ENCODE data around the gene UBE2E2.

Gene UBE2E2

DNA sequence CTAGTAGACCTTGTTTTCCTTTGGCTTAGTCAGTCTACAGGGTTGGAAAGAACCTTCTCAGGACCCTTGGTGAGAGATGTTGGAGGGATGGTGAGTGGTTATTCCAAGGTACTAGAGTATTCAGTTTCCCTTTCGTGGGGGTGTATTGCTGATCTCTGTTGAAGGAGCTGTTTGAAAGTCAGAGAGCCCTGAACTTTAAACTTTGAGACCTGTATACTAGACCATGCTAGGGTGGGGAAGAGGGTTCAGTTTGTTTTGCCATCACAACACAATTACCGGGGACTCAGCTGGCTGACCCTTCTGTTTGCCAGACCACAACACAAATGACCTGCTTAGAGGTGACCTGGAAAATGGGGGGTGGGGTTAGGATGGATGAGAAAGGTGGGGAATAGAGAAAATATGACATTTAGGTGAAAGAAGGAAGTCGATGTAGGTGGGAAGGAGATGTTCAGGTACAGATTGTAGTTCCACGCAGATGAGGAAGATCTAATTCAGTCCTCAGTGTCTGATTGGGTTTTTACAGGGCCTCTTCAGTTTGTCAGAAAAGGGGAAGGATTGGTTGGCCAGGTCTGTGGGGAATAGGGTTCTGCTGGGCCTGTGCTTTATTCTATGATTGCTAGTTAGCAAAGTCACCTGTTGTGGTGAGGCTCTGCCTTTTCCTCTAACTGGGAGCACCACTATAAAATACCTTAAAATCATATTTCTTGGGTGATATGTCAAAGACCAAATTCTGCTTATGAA lies 6.8 kb downstream of the UBE2E2 start:
- no peaks in the 10 kb centered on the region for H3K27me3 Mint-ChIP-seq
- H3K27ac Mint-ChIP-seq: no peak overlapping the region
- peaks cover 10% of the 10 kb centered on the region for H3K36me3 Mint-ChIP-seq
- H3K4me1 Mint-ChIP-seq (ENCODE audit: low read depth): peaks cover 25% of the 10 kb centered on the region
- H3K9me3 Mint-ChIP-seq (ENCODE audit: low read depth): no peaks in the 10 kb centered on the region
- no peak overlapping the region for H3K4me3 Mint-ChIP-seq

GRCh38 chr3:23213813-23214212 lies 10.7 kb downstream of the UBE2E2 start:
- H3K4me3 Mint-ChIP-seq: no peak overlapping the region
- H3K36me3 Mint-ChIP-seq: peaks cover 10% of the 10 kb centered on the region
- no peaks in the 10 kb centered on the region for H3K9me3 Mint-ChIP-seq (ENCODE audit: low read depth)
- peaks cover 12% of the 10 kb centered on the region for H3K4me1 Mint-ChIP-seq (ENCODE audit: low read depth)
- no peak overlapping the region for H3K27ac Mint-ChIP-seq
- no peaks in the 10 kb centered on the region for H3K27me3 Mint-ChIP-seq

DNA sequence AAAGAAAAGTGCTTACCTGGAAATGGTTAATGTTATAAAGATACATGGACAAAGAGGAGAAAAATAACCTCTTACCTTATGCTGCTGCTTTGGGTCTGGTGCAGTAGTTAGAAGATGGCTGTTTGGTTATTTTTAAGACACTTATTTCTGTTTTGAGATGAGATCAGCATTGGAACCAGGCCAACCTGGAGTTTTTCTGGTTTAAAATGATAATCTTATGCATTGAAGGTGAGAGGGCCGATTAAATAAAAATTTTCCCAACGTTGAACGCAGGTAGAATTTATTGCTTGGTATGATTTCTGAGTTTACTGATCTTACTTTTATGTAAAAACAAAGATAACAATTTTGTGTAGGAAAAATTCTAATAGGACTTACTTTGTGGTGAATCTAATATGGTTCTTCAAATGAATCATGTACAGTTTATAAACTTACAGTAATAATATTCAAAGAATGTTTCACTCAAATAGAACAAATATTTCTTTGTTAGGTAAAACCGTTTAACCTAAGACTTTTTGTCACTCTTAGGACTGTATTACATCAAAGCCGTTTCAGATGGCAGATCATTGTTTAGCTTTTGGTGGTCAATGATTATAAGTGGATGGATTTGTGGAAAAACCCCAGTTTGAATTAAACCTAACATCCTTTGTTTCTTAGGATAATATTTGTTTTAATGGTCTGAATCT lies 14.9 kb downstream of the UBE2E2 start:
- Mint-ChIP-seq H3K4me1 (ENCODE audit: low read depth) (peaks cover 25% of the 10 kb centered on the region), H3K4me3 (no peak overlapping the region), H3K9me3 (ENCODE audit: low read depth) (peaks cover 10% of the 10 kb centered on the region), H3K27me3 (no peaks in the 10 kb centered on the region), H3K27ac (no peak overlapping the region), H3K36me3 (peaks cover 4% of the 10 kb centered on the region)

DNA sequence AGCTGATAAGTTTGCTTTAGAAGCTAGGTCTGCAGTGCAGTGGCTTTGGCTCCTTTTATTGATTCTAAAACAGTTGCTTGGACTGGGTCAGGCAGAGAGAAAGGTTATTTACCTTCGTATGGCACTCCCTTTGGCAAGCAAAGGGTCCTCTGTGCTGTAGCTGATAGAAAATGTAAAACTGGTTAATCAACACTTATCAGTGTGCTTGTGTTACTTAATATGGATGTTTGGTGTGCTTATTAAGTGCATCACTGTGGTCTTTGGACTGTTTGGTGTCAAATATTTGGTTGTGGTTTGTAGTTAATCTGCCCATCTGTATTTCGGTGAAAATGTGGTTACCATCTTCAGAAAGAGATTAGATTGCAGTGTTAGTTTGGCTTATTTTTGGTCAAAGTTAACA lies 16.0 kb downstream of the UBE2E2 start:
- H3K27me3 Mint-ChIP-seq: no peaks in the 10 kb centered on the region
- no peak overlapping the region for H3K27ac Mint-ChIP-seq
- H3K9me3 Mint-ChIP-seq (ENCODE audit: low read depth): peaks cover 10% of the 10 kb centered on the region
- peaks cover 25% of the 10 kb centered on the region for H3K4me1 Mint-ChIP-seq (ENCODE audit: low read depth)
- peaks cover 7% of the 10 kb centered on the region for H3K36me3 Mint-ChIP-seq
- no peak overlapping the region for H3K4me3 Mint-ChIP-seq

- Mint-ChIP-seq H3K27me3 (no peaks in the 10 kb centered on the region), H3K36me3 (peaks cover 7% of the 10 kb centered on the region), H3K9me3 (ENCODE audit: low read depth) (peaks cover 14% of the 10 kb centered on the region), H3K4me3 (no peak overlapping the region), H3K27ac (no peak overlapping the region), H3K4me1 (ENCODE audit: low read depth) (peaks cover 25% of the 10 kb centered on the region)
Measured at GRCh38 chr3:23219552-23219951, 16.4 kb downstream of the UBE2E2 start.

DNA sequence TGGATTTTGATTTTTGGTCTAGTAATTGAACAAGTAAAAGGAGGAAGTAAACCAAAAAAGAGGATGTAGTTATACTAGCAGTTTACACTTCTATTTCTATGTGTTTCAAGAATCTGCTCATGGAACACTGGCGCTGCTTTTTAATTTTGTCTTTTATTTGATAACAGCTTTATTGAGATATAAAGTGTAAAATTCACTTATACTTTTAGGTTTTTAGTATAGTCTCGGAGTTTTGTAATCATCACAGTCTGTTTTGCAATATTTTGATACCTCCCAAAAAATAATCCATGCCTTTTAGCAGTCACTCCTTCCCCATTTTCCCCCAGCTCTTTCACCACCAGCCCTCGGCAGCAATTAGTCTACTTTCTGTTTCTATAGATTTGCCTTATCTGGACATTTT lies 18.0 kb downstream of the UBE2E2 start:
- H3K4me1 Mint-ChIP-seq (ENCODE audit: low read depth): peaks cover 27% of the 10 kb centered on the region
- H3K27me3 Mint-ChIP-seq: no peaks in the 10 kb centered on the region
- no peak overlapping the region for H3K4me3 Mint-ChIP-seq
- H3K27ac Mint-ChIP-seq: no peak overlapping the region
- H3K36me3 Mint-ChIP-seq: peaks cover 7% of the 10 kb centered on the region
- peaks cover 15% of the 10 kb centered on the region for H3K9me3 Mint-ChIP-seq (ENCODE audit: low read depth)

DNA sequence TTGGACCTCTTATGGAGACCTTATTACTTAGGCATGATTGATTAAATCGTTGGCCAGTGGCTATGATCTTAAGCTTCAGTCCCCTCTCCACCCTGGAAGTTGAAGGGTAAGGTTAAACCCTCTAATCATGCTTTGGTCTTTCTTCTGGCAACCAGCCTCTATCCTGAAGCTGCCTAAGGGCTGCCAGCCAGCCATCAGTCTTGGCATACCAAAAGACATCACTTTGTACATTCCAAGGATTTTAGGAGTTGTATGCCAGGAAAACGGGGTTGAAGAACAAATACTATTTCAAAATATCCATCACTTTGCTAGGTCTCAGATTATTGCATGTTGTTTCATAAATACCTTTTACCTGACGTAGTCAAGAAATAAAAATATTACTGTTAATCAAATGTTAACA lies 28.9 kb downstream of the UBE2E2 start:
- no peak overlapping the region for H3K27ac Mint-ChIP-seq
- no peaks in the 10 kb centered on the region for H3K9me3 Mint-ChIP-seq (ENCODE audit: low read depth)
- no peaks in the 10 kb centered on the region for H3K36me3 Mint-ChIP-seq
- H3K4me1 Mint-ChIP-seq (ENCODE audit: low read depth): peaks cover 25% of the 10 kb centered on the region
- no peaks in the 10 kb centered on the region for H3K27me3 Mint-ChIP-seq
- no peak overlapping the region for H3K4me3 Mint-ChIP-seq

DNA sequence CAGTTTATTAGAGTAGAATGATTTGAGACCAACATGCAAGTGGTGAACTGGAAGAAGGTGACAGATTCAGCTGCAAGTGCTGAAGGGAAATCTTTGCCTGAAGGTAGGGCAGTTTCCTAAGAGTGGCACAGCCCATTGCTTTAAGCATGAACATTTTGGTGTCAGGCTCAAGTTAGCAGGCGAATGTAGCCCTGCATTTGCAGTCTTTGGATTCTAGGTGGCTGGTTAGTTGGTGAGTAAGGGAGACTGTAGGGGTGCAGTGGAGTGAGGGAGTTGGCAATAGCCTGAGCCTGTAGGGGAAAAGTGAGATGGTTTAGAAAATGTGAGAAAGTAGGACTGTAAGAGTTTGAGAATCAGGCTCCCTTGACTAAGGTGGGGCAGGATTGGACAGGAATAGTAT lies 29.7 kb downstream of the UBE2E2 start:
- H3K27me3 Mint-ChIP-seq: no peaks in the 10 kb centered on the region
- H3K4me3 Mint-ChIP-seq: no peak overlapping the region
- no peaks in the 10 kb centered on the region for H3K36me3 Mint-ChIP-seq
- no peak overlapping the region for H3K27ac Mint-ChIP-seq
- no peaks in the 10 kb centered on the region for H3K9me3 Mint-ChIP-seq (ENCODE audit: low read depth)
- H3K4me1 Mint-ChIP-seq (ENCODE audit: low read depth): peaks cover 23% of the 10 kb centered on the region

DNA sequence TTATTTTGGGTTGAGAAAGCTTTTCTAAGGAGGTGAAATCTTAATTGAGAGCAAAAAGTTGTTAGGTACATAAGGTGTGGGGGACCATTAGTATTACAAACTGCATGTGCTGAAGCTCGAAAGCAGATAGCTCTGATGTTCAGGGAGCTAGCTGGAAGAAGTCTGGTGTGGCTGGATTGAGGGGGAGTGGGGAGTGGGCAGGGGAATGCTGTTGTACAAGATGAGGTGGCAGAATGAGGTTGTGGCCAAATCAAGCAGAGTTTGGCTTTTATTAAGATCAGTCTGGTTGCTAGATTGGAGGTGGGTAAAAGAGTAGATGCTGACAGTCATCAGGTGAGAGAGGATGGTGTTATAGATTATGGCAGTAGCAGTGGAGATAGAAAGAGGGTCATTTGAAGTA lies 32.1 kb downstream of the UBE2E2 start:
- Mint-ChIP-seq H3K36me3 (no peaks in the 10 kb centered on the region), H3K27ac (no peak overlapping the region), H3K9me3 (ENCODE audit: low read depth) (no peaks in the 10 kb centered on the region), H3K27me3 (no peaks in the 10 kb centered on the region), H3K4me3 (no peak overlapping the region), H3K4me1 (ENCODE audit: low read depth) (peaks cover 26% of the 10 kb centered on the region)

DNA sequence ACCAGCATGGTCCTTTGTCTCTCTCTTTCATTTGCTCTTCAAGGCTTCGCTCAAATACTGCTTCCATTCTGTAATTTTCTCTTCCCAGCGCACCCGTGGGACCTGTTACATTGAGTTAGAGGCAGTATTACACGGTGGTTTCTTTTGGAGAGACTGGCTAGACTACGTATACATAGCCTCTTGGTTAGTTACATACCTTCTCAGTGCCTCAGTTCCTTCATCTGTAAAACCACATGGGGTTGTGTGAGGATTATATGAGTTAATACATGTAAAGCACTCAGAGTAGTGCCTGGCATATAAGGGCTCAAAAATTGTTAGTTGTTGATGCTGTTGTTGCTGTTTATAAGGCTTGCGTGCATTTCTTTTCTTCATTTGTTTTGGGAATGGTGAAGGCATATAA lies 33.8 kb downstream of the UBE2E2 start:
- Mint-ChIP-seq H3K9me3 (ENCODE audit: low read depth) (no peaks in the 10 kb centered on the region), H3K4me3 (no peak overlapping the region), H3K27me3 (no peaks in the 10 kb centered on the region), H3K36me3 (no peaks in the 10 kb centered on the region), H3K4me1 (ENCODE audit: low read depth) (peaks cover 33% of the 10 kb centered on the region), H3K27ac (no peak overlapping the region)

DNA sequence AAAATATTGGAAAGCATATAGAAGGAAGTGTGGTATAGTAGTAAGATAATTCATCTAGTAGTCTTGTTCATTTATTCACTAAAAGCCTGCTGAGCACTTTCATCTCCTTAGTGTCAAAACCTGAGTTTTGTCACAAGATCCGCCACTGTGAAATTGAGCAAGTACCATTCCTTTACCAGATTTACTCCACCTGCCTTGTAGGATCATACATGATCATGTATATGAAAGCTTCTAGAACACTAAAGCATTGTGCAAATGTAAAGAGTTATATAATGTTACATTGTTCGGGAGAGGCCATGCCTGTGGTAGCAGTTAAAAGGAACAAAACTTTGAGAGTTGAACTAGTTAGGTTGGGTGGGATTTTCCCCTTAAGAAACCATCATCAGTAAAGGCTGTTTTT lies 35.0 kb downstream of the UBE2E2 start:
- Mint-ChIP-seq H3K27ac (no peak overlapping the region), H3K4me3 (no peak overlapping the region), H3K27me3 (no peaks in the 10 kb centered on the region), H3K9me3 (ENCODE audit: low read depth) (no peaks in the 10 kb centered on the region), H3K36me3 (no peaks in the 10 kb centered on the region), H3K4me1 (ENCODE audit: low read depth) (peaks cover 34% of the 10 kb centered on the region)

GRCh38 chr3:23238578-23238977 lies 35.5 kb downstream of the UBE2E2 start:
- H3K4me3 Mint-ChIP-seq: no peak overlapping the region
- H3K36me3 Mint-ChIP-seq: no peaks in the 10 kb centered on the region
- H3K27ac Mint-ChIP-seq: no peak overlapping the region
- H3K27me3 Mint-ChIP-seq: no peaks in the 10 kb centered on the region
- H3K4me1 Mint-ChIP-seq (ENCODE audit: low read depth): peaks cover 34% of the 10 kb centered on the region
- H3K9me3 Mint-ChIP-seq (ENCODE audit: low read depth): no peaks in the 10 kb centered on the region

- Mint-ChIP-seq H3K36me3 (no peaks in the 10 kb centered on the region), H3K4me1 (ENCODE audit: low read depth) (peaks cover 35% of the 10 kb centered on the region), H3K27ac (no peak overlapping the region), H3K9me3 (ENCODE audit: low read depth) (no peaks in the 10 kb centered on the region), H3K4me3 (no peak overlapping the region), H3K27me3 (no peaks in the 10 kb centered on the region)
Measured at GRCh38 chr3:23239211-23240068, 36.3 kb downstream of the UBE2E2 start.

DNA sequence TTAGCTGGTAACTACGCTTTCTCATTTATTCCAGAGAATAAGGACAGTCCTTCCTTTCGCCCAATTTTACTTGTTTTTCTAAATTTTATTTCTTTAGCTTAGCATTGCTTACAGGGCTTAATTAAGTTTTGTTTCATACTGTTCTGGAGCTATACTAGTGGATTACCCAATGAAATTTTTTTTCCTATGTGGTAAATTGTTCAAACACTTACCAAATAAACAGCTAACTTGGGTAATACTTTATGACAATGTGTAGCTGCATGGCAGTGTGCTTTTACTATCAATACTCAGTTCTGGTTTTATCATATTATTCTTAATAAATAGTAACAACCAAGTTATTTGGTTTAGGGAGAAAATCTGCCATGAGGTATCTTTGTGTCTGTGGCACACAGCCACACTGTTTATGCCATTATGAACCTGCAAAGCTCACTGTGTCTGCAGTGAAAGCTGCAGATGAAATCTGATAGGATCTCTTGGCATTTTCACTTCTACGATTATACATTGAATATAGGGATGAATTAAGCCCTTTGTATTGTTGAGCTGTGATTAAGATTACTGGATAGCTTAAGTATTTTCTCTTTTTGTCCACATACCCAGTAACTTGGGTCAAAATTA lies 37.2 kb downstream of the UBE2E2 start:
- H3K9me3 Mint-ChIP-seq (ENCODE audit: low read depth): no peaks in the 10 kb centered on the region
- no peaks in the 10 kb centered on the region for H3K27me3 Mint-ChIP-seq
- no peaks in the 10 kb centered on the region for H3K36me3 Mint-ChIP-seq
- H3K4me3 Mint-ChIP-seq: no peak overlapping the region
- H3K27ac Mint-ChIP-seq: no peak overlapping the region
- peaks cover 31% of the 10 kb centered on the region for H3K4me1 Mint-ChIP-seq (ENCODE audit: low read depth)

DNA sequence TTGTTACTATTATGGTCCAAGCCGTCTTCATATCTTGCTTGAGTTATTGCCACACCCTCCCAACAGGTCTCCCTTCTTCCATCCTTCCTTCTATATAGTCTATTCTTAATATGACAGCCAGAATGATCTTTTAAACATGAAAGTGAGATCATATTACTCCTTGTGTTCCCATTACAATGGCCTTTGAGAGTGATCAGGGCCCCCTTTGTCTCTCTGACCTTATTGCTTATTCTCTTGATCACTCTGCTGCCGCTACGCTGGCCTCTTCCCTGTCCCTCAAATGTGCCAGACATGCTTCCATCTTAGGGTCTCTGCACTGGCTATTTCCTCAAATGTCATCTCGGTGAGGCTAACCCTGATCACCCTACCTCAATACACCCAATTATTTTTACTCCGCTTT lies 38.1 kb downstream of the UBE2E2 start:
- Mint-ChIP-seq H3K36me3 (no peaks in the 10 kb centered on the region), H3K27ac (no peak overlapping the region), H3K27me3 (no peaks in the 10 kb centered on the region), H3K9me3 (ENCODE audit: low read depth) (no peaks in the 10 kb centered on the region), H3K4me3 (no peak overlapping the region), H3K4me1 (ENCODE audit: low read depth) (peaks cover 24% of the 10 kb centered on the region)
